ENCODE measurements around the gene PHPT1. TPM values are rescaled to one million over a fixed set of nuclear protein-coding genes. Genes with fewer than 3 reads are reported as not detected.

Gene PHPT1
- total RNA-seq, 4 donors from 2014 or later: 98.8 to 204 (median 152) TPM

GRCh38 chr9:136814725-136815421, 34.3 kb upstream of the PHPT1 start:
- H3K9me3 ChIP-seq: no peaks in the 10 kb centered on the region
- ATAC-seq: no peak
- intact Hi-C loops (cut with DNase I; ENCODE audit: low total_unique reads) (no loop called here), in situ Hi-C loops (cut with MboI; ENCODE audit: low sequenced_read_pairs in 4 of 4) (no loop called here)
- peaks cover 9% of the 10 kb centered on the region in 2 donors for H3K4me1 ChIP-seq
- H3K27me3 ChIP-seq: no peaks in the 10 kb centered on the region
- H3K4me3 ChIP-seq: no peak overlapping the region
- TF ChIP-seq POLR2A (IDR thresholded peaks at IDR 0.05): no peak
- TF ChIP-seq, protein P1, sequence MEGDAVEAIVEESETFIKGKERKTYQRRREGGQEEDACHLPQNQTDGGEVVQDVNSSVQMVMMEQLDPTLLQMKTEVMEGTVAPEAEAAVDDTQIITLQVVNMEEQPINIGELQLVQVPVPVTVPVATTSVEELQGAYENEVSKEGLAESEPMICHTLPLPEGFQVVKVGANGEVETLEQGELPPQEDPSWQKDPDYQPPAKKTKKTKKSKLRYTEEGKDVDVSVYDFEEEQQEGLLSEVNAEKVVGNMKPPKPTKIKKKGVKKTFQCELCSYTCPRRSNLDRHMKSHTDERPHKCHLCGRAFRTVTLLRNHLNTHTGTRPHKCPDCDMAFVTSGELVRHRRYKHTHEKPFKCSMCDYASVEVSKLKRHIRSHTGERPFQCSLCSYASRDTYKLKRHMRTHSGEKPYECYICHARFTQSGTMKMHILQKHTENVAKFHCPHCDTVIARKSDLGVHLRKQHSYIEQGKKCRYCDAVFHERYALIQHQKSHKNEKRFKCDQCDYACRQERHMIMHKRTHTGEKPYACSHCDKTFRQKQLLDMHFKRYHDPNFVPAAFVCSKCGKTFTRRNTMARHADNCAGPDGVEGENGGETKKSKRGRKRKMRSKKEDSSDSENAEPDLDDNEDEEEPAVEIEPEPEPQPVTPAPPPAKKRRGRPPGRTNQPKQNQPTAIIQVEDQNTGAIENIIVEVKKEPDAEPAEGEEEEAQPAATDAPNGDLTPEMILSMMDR (IDR thresholded peaks at IDR 0.05 in 4 of 5, conservative IDR thresholded peaks at IDR 0.05 in 1 of 5): no peak
- H3K27ac ChIP-seq: no peak overlapping the region
- no peak for DNase-seq
- H3K36me3 ChIP-seq: peaks cover 0 to 6% of the 10 kb centered on the region in 2 donors

DNA sequence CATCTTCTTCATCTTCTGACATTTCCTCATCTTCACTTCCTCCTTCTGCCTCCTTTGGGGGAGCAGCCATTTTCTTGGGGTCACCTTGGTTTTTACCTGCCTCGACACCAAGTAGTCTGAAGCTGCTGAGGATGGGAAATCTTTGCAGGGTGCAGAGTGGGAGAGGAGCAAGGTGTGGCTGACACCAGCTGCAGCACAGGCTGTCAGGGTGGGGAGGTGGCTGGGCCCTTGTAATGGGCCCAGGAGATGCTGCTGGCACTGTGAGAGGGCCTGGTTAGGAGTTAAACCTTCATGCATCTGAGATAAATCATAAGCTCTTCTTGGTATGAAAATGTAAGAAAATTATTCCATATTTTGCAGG, 33.8 kb upstream of the PHPT1 start:
- Histone ChIP-seq H3K36me3 (peaks cover 0 to 6% of the 10 kb centered on the region in 2 donors), H3K4me1 (peaks cover 4% of the 10 kb centered on the region in 2 donors), H3K27me3 (no peaks in the 10 kb centered on the region), H3K4me3 (no peak overlapping the region), H3K9me3 (no peaks in the 10 kb centered on the region), H3K27ac (no peak overlapping the region)
- in situ Hi-C loops (cut with MboI; ENCODE audit: low sequenced_read_pairs in 4 of 4) (no loop called here), intact Hi-C loops (cut with DNase I; ENCODE audit: low total_unique reads) (no loop called here)
- TF ChIP-seq, protein P1 (IDR thresholded peaks at IDR 0.05 in 4 of 5, conservative IDR thresholded peaks at IDR 0.05 in 1 of 5): no peak
- ATAC-seq (no peak), DNase-seq (no peak)

DNA sequence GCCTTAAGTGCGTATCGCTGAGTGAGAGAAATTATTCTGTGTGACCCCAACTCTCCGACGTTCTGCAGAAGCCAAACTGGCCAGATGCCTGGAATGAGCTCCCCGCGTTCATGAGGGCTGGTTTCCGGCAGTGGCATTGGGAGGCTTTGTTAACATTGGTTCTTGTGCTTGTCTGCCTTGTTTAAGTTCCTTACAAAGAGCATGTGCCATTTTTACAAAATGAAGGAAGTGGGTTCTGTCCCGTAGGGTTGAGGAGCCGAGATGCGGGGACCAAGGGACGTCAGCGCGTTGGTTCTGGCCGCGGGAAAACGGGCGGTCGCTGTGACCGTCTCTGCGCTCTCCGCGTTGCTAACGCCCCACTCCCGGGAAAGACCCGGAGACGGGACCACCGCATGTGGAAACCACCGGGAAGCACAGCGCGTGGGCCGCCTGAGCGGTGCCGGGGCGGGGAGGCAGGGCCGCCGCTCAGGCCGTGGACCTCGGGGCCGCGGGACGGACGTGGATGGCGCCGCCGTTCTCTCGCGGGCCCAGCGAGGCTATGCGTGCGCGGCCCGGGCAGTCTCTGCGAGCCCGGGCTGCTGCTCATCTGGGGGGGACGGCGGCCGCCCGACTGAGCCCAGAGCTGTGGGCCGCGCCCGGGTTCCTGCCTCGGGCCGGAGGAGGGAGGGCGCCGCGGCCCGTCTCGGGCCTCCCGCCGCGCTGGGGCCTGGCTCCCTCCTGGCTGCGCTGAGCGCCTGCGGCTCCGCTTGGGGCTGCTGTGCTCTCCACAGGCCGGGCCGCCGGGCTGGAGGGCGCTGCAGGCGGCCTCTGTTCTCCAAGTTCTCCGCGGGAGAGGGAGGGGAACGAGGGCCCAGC, 28.0 kb upstream of the PHPT1 start:
- Histone ChIP-seq H3K9me3 (no peaks in the 10 kb centered on the region), H3K36me3 (peaks cover 3 to 12% of the 10 kb centered on the region in 2 donors), H3K27me3 (no peaks in the 10 kb centered on the region), H3K27ac (no peak overlapping the region), H3K4me3 (peak overlapping the region in 1 of 4 donors; percentile 13), H3K4me1 (no peaks in the 10 kb centered on the region)
- DNase-seq: no peak
- in situ Hi-C loops (cut with MboI; ENCODE audit: low sequenced_read_pairs in 4 of 4): no loop called here
- ATAC-seq: no peak
- intact Hi-C loops (cut with DNase I; ENCODE audit: low total_unique reads): no loop called here
- no peak for TF ChIP-seq POLR2A (IDR thresholded peaks at IDR 0.05)
- TF ChIP-seq, protein P1 (IDR thresholded peaks at IDR 0.05 in 4 of 5, conservative IDR thresholded peaks at IDR 0.05 in 1 of 5): no peak

- no peaks in the 10 kb centered on the region for H3K4me1 ChIP-seq
- no peak for DNase-seq
- TF ChIP-seq, protein P1 (IDR thresholded peaks at IDR 0.05 in 4 of 5, conservative IDR thresholded peaks at IDR 0.05 in 1 of 5): no peak
- no peak for TF ChIP-seq POLR2A (IDR thresholded peaks at IDR 0.05)
- no peak overlapping the region for H3K27ac ChIP-seq
- in situ Hi-C loops (cut with MboI; ENCODE audit: low sequenced_read_pairs in 4 of 4) (no loop called here), intact Hi-C loops (cut with DNase I; ENCODE audit: low total_unique reads) (no loop called here)
- H3K9me3 ChIP-seq: no peaks in the 10 kb centered on the region
- peaks cover 3 to 20% of the 10 kb centered on the region in 2 donors for H3K36me3 ChIP-seq
- ATAC-seq: no peak
- no peak overlapping the region for H3K4me3 ChIP-seq
- H3K27me3 ChIP-seq: no peaks in the 10 kb centered on the region
These were observed 27.2 kb upstream of the PHPT1 start for GRCh38 chr9:136821826-136822544.

Data from gastrocnemius medialis (tissue), 4 donors.